Esophagus squamous epithelium (tissue), 4 donors: ENCODE measurements around the gene ZEB2.
A peak's percentile ranks its signal among the peaks of the same experiment; 100 is the strongest.

Source experiments
- POLR2A ChIP-seq, 4 donors: fragments of 450-650 bp; IDR thresholded peaks; one replicate each; pipeline ENCODE4 v1.6.1; 2017; ENCODE audit warnings: antibody characterized with exemption in 4 of 4, mild to moderate bottlenecking in 4 of 4, moderate library complexity in 3 of 4
- TF ChIP-seq, protein P1 (sequence below), 6 experiments: fragments of 450-650 bp in 4 of 6; fragments of 200-600 bp in 2 of 6; sonication (generic) in 2 of 6; IDR thresholded peaks; one replicate each; pipeline ENCODE4 v1.5.1; 2016 to 2019; ENCODE audit warnings: antibody characterized with exemption in 6 of 6, mild to moderate bottlenecking in 4 of 6, moderate library complexity in 4 of 6

- TF ChIP-seq, protein P1, sequence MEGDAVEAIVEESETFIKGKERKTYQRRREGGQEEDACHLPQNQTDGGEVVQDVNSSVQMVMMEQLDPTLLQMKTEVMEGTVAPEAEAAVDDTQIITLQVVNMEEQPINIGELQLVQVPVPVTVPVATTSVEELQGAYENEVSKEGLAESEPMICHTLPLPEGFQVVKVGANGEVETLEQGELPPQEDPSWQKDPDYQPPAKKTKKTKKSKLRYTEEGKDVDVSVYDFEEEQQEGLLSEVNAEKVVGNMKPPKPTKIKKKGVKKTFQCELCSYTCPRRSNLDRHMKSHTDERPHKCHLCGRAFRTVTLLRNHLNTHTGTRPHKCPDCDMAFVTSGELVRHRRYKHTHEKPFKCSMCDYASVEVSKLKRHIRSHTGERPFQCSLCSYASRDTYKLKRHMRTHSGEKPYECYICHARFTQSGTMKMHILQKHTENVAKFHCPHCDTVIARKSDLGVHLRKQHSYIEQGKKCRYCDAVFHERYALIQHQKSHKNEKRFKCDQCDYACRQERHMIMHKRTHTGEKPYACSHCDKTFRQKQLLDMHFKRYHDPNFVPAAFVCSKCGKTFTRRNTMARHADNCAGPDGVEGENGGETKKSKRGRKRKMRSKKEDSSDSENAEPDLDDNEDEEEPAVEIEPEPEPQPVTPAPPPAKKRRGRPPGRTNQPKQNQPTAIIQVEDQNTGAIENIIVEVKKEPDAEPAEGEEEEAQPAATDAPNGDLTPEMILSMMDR (IDR thresholded peaks at IDR 0.05) = peak in 4 of 6 experiments; percentile 26 to 36 (median 30)
- no peak for TF ChIP-seq POLR2A (IDR thresholded peaks at IDR 0.05)
Observed at GRCh38 chr2:144449028-144449406, 70.9 kb downstream of the ZEB2 start.
